OCI-LY7 (cell line): Measurements from ENCODE around the gene CASK. TPM values are rescaled to one million over a fixed set of nuclear protein-coding genes. Genes with fewer than 3 reads are reported as not detected.
"Not testable (repeated sequence)": the region's sequence is repeated elsewhere in the genome, so short reads cannot be mapped to it uniquely, and the experiment has no call there.

Source experiments
- BruUV-seq: library from RNA; stranded (reverse); fragments of 400-500 nt; replicated peaks from 2 replicates; lab custom pipeline; 2021; lab: Mats Ljungman, UMichigan
- CTCF ChIA-PET: fragments of 300-600 bp; sonication (Branson Sonifier 250); formaldehyde crosslinking; loops from one replicate; lab custom pipeline; 2022; ENCODE audit warnings: antibody characterized with exemption; ENCODE audit not compliant: unreplicated experiment; lab: Charles Lee
- POLR2A ChIA-PET: fragments of 300-600 bp; sonication (Branson Sonifier 250); formaldehyde crosslinking; loops from one replicate; lab custom pipeline; 2022; ENCODE audit warnings: antibody characterized with exemption; lab: Charles Lee
- DNase-seq: peaks from one replicate; pipeline ENCODE4 v3.0.0-alpha.2; 2015; ENCODE audit warnings: low spot score
- H2AFZ ChIP-seq: fragments of 200-600 bp; sonication (generic), shearing (Covaris generic); 2 replicates; pipeline ENCODE4 v1.6.1; 2014; ENCODE audit warnings: mild to moderate bottlenecking, antibody characterized with exemption, low read length, moderate library complexity
- H3K27ac ChIP-seq: fragments of 200-600 bp; sonication (generic); 2 replicates; pipeline ENCODE4 v1.5.1; 2014; ENCODE audit warnings: mixed run types, low read depth, mild to moderate bottlenecking, moderate library complexity, low read length, inconsistent platforms; ENCODE audit not compliant: poor library complexity, severe bottlenecking
- H3K36me3 ChIP-seq: fragments of 200-600 bp; sonication (generic); 2 replicates; pipeline ENCODE4 v1.6.1; 2014; ENCODE audit warnings: mild to moderate bottlenecking, antibody characterized with exemption, low read length, moderate library complexity, mixed read lengths; ENCODE audit not compliant: insufficient read depth
- H3K4me1 ChIP-seq: fragments of 200-600 bp; sonication (generic); 2 replicates; pipeline ENCODE4 v1.5.1; 2014; ENCODE audit warnings: mild to moderate bottlenecking, low read length; ENCODE audit not compliant: insufficient read depth, poor library complexity, severe bottlenecking
- H3K4me2 ChIP-seq: fragments of 200-600 bp; sonication (generic); 2 replicates; pipeline ENCODE4 v1.6.1; 2014; ENCODE audit warnings: mild to moderate bottlenecking, low read length
- H3K4me3 ChIP-seq: fragments of 200-600 bp; sonication (generic); 2 replicates; pipeline ENCODE4 v1.5.1; 2014; ENCODE audit warnings: mild to moderate bottlenecking, low read depth, low read length; ENCODE audit not compliant: poor library complexity, severe bottlenecking
- H3K79me2 ChIP-seq: fragments of 200-600 bp; sonication (generic); 2 replicates; pipeline ENCODE4 v1.6.1; 2016; ENCODE audit warnings: low read depth, mild to moderate bottlenecking, low read length, moderate library complexity, mixed read lengths; ENCODE audit not compliant: insufficient read depth
- H3K9me2 ChIP-seq: fragments of 200-600 bp; sonication (generic); 2 replicates; pipeline ENCODE4 v1.6.1; 2016; ENCODE audit warnings: mild to moderate bottlenecking, low read length, mixed read lengths; ENCODE audit not compliant: insufficient read depth
- H3K9me3 ChIP-seq: fragments of 200-600 bp; sonication (generic); 2 replicates; pipeline ENCODE4 v1.6.1; 2014; ENCODE audit warnings: mild to moderate bottlenecking, mixed run types, low read length, mixed read lengths
- H4K20me1 ChIP-seq: fragments of 200-600 bp; sonication (generic); 2 replicates; pipeline ENCODE4 v1.6.1; 2014; ENCODE audit warnings: mild to moderate bottlenecking, antibody characterized with exemption, low read length, moderate library complexity, mixed read lengths; ENCODE audit not compliant: insufficient read depth
- CTCF ChIP-seq: fragments of 200-600 bp; sonication (generic); conservative IDR thresholded peaks from 2 replicates; pipeline ENCODE4 v1.5.1; 2014; ENCODE audit warnings: mild to moderate bottlenecking, antibody characterized with exemption, low read length, moderate library complexity, mixed read lengths
- EZH2phosphoT487 ChIP-seq: fragments of 200-600 bp; sonication (generic); IDR thresholded peaks from 2 replicates; pipeline ENCODE4 v1.6.1; 2018; ENCODE audit warnings: low read depth, borderline replicate concordance, mild to moderate bottlenecking, mixed run types, antibody characterized with exemption, low read length, moderate library complexity, mixed read lengths
- intact Hi-C: fragments of 100-400 bp; cut with micrococcal nuclease; formaldehyde crosslinking; loops from one replicate; pipeline ENCODE4 v1.10.0; 2022; ENCODE audit not compliant: unreplicated experiment
- total RNA-seq, 2 experiments: library from RNA; depleted of rRNA in 1 of 2; stranded (reverse); fragments of >200 nt in 1 of 2; shearing (Covaris generic) in 1 of 2; gene quantifications; 2 replicates each; pipeline ENCODE4 v1.2.3, GENCODE V29; 2014 to 2022

CASK gene
- total RNA-seq, 2 experiments from 2014 or later, result 18.6 to 29.4 TPM

- Histone ChIP-seq H3K9me3 (no peaks in the 10 kb centered on the region), H3K27ac (no peak overlapping the region), H3K4me3 (no peak overlapping the region), H2AFZ (no peak overlapping the region), H3K4me2 (no peak overlapping the region), H3K4me1 (peaks cover 21% of the 10 kb centered on the region), H3K79me2 (no peaks in the 10 kb centered on the region), H3K9me2 (no peaks in the 10 kb centered on the region), H4K20me1 (no peaks in the 10 kb centered on the region), H3K36me3 (no peaks in the 10 kb centered on the region)
- BruUV-seq, result no TSS peak
- no peak for DNase-seq
- POLR2A ChIA-PET, result no interaction called here
- no peak for TF ChIP-seq EZH2phosphoT487
- no peak for TF ChIP-seq CTCF
- intact Hi-C loops, result no loop called here
- CTCF ChIA-PET, result no interaction called here
Measured at GRCh38 chrX:41684138-41684537, 239.2 kb downstream of the CASK start.

- Histone ChIP-seq H2AFZ (no peak overlapping the region), H3K4me2 (no peak overlapping the region), H3K27ac (no peak overlapping the region), H3K9me3 (no peaks in the 10 kb centered on the region), H3K4me3 (no peak overlapping the region), H3K36me3 (no peaks in the 10 kb centered on the region), H3K79me2 (no peaks in the 10 kb centered on the region), H3K9me2 (no peaks in the 10 kb centered on the region), H4K20me1 (no peaks in the 10 kb centered on the region), H3K4me1 (peaks cover 12% of the 10 kb centered on the region)
- ChIA-PET CTCF (no interaction called here), POLR2A (no interaction called here)
- intact Hi-C loops, result no loop called here
- no peak for TF ChIP-seq EZH2phosphoT487
- no peak for TF ChIP-seq CTCF
- BruUV-seq, result no TSS peak
- DNase-seq, result no peak
Measured at GRCh38 chrX:41677183-41678060, 245.9 kb downstream of the CASK start.

- H3K27ac ChIP-seq, H3K4me2 ChIP-seq, H3K9me2 ChIP-seq, BruUV-seq, H3K36me3 ChIP-seq, H3K79me2 ChIP-seq, H3K9me3 ChIP-seq, CTCF ChIA-PET, intact Hi-C loops, DNase-seq, H3K4me3 ChIP-seq, H4K20me1 ChIP-seq, POLR2A ChIA-PET, H2AFZ ChIP-seq: not testable (repeated sequence)
- peaks cover 12% of the 10 kb centered on the region for H3K4me1 ChIP-seq
Measured at GRCh38 chrX:41676361-41676760, 247.0 kb downstream of the CASK start.
